Measurements from ENCODE around the gene C1orf35.

Gene C1orf35

GRCh38 chr1:228101614-228101993 is 1.5 kb downstream of the C1orf35 start:
- no peak for TF ChIP-seq JUND (IDR thresholded peaks at IDR 0.05; ENCODE audit: low read depth)
- no peak for DNase-seq (ENCODE audit: low read depth in 1 of 2, low spot score in 1 of 2)
- in situ Hi-C loops (cut with HindIII; ENCODE audit: low pct_unique_long_range_greater_than_20kb, low sequenced_read_pairs): no loop called here

DNA sequence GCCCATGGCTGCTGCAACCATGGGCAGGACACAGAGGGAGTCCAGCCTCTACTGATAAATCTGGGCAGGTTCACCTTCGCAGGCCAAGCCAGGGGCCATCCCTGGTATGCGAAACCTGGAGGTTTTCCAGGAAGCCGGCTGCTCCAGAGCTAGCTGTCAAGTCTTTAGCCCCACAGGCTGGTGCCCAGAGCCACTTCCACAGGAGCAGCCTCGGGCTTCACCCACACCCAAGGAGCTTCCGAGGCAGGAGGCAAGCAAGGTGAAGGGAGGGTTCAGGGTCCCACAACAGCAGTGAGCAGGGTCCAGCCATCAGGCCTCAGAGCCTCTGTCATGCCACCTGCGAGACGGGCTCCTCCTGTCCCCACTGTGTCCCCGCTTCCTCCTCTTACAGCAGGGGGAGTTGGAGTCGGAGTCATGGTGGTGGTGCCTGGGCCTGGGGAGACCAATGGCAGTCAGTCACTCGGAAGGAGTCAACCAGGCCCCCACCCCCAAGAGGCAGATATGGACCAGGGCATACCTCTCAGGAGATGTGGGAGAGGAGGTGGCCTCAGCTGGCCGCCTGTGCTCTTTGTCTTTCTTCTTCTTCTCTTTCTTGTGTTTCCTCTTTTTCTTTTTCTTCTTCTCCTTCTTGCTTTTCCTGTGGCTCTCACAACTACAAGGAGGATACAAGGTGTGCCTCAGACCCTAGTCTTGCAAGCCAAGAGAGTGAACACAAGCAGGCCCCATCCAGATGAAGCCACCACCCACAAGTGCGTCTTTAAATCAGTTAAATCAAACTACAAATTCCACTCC is 2.1 kb downstream of the C1orf35 start:
- TF ChIP-seq JUND (IDR thresholded peaks at IDR 0.05; ENCODE audit: low read depth): no peak
- peak in 1 of 2 experiments; percentile 3 for DNase-seq (ENCODE audit: low read depth in 1 of 2, low spot score in 1 of 2)
- in situ Hi-C loops (cut with HindIII; ENCODE audit: low pct_unique_long_range_greater_than_20kb, low sequenced_read_pairs): no loop called here

- TF ChIP-seq JUND (IDR thresholded peaks at IDR 0.05; ENCODE audit: low read depth): no peak
- in situ Hi-C loops (cut with HindIII; ENCODE audit: low pct_unique_long_range_greater_than_20kb, low sequenced_read_pairs): no loop called here
- peak in 1 of 2 experiments; percentile 1 for DNase-seq (ENCODE audit: low read depth in 1 of 2, low spot score in 1 of 2)
These were observed 3.8 kb downstream of the C1orf35 start for GRCh38 chr1:228099331-228099732.

DNA sequence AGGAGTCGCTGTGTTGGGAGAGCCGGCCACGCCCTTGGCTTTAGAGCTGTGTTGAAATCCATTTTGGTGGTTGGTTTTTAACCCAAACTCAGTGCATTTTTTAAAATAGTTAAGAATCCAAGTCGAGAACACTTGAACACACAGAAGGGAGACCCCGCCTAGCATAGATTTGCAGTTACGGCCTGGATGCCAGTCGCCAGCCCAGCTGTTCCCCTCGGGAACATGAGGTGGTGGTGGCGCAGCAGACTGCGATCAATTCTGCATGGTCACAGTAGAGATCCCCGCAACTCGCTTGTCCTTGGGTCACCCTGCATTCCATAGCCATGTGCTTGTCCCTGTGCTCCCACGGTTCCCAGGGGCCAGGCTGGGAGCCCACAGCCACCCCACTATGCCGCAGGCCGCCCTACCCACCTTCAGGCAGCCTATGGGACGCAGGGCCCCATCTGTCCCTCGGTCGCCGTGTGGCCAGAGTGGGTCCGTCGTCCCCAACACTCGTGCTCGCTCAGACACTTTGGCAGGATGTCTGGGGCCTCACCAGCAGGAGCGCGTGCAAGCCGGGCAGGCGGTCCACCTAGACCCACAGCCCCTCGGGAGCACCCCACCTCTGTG is 4.7 kb downstream of the C1orf35 start:
- no peak for DNase-seq (ENCODE audit: low read depth in 1 of 2, low spot score in 1 of 2)
- no peak for TF ChIP-seq JUND (IDR thresholded peaks at IDR 0.05; ENCODE audit: low read depth)
- in situ Hi-C loops (cut with HindIII; ENCODE audit: low pct_unique_long_range_greater_than_20kb, low sequenced_read_pairs): no loop called here

DNA sequence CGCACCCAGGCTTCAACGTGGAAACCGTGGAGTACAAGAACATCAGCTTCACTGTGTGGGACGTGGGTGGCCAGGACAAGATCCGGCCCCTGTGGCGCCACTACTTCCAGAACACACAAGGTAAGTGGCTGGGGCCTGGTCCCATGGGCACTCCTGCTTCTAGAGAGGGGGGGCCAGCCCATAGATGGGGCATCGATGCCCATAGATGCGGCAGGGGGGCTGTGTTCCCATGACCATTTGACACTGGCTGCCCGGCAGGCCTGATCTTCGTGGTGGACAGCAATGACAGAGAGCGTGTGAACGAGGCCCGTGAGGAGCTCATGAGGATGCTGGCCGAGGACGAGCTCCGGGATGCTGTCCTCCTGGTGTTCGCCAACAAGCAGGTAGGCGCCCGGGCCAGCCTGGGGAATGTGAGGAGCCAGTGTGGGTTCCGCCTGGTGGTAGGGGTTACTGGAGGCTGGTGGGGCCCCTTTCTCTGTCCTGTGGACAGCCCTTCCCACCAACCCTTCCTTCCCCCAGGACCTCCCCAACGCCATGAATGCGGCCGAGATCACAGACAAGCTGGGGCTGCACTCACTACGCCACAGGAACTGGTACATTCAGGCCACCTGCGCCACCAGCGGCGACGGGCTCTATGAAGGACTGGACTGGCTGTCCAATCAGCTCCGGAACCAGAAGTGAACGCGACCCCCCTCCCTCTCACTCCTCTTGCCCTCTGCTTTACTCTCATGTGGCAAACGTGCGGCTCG is 5.6 kb downstream of the C1orf35 start:
- in situ Hi-C loops (cut with HindIII; ENCODE audit: low pct_unique_long_range_greater_than_20kb, low sequenced_read_pairs): no loop called here
- no peak for TF ChIP-seq JUND (IDR thresholded peaks at IDR 0.05; ENCODE audit: low read depth)
- no peak for DNase-seq (ENCODE audit: low read depth in 1 of 2, low spot score in 1 of 2)

DNA sequence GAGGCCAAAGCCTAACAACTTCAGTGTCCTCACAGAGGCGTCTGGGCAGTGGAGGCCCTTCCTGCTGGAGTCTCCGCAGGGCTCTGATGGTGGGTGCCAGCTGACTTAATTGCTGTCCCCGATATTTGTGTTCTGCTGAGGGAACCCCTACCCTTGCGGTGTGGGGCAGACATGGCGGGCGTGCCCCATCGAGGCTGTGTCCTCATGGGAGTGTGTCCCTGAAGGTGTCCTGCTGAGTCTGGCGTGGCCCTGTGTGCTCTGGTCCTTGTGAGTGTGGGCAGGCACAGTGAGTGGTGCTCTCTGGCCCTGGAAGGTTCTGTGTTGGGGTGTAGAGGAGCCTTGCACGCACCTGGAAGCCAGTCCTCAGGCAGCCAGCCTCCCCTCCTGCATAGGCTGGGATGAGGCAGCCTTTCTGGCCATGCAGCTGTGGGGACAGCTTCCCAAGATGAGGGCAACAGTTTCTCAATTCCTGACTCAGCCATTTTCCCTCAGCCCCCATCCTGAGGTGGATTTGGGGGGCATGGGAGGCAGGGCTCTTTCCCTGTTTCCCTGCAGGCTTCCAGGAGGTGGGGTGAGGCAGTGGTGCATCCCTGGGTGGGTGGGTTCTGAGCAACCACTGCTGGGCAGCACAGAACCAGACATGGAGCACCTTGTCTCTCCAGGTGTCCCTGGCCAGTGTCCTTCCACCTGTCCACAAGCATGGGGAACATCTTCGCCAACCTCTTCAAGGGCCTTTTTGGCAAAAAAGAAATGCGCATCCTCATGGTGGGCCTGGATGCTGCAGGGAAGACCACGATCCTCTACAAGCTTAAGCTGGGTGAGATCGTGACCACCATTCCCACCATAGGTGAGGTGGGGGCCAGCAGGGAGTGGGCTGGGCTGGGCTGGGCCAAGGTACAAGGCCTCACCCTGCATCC is 6.5 kb downstream of the C1orf35 start:
- DNase-seq (ENCODE audit: low read depth in 1 of 2, low spot score in 1 of 2): no peak
- no peak for TF ChIP-seq JUND (IDR thresholded peaks at IDR 0.05; ENCODE audit: low read depth)
- in situ Hi-C loops (cut with HindIII; ENCODE audit: low pct_unique_long_range_greater_than_20kb, low sequenced_read_pairs): no loop called here

GRCh38 chr1:228095938-228096337 is 7.2 kb downstream of the C1orf35 start:
- peak in 1 of 2 experiments; percentile 1 for DNase-seq (ENCODE audit: low read depth in 1 of 2, low spot score in 1 of 2)
- no peak for TF ChIP-seq JUND (IDR thresholded peaks at IDR 0.05; ENCODE audit: low read depth)
- in situ Hi-C loops (cut with HindIII; ENCODE audit: low pct_unique_long_range_greater_than_20kb, low sequenced_read_pairs): no loop called here

DNA sequence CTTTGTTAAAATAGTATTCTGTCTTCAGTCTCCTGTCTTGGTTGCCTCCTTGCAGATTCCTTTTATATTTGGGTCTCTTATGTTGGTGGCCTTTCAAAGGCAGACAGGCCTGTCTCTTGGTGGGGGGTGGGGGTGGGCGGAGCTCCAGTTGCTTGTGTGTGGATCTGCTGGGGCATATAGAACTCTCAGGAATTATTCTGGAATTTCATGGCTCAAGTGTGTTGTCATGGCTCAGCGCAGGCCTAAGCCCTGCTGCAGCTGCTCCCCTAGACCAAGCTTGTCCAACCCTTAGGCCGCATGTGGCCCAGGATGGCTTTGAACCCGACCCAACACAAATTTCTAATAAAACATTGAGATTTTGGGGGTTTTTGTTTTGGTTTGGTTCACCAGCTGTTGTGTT is 8.0 kb downstream of the C1orf35 start:
- no peak for TF ChIP-seq JUND (IDR thresholded peaks at IDR 0.05; ENCODE audit: low read depth)
- DNase-seq (ENCODE audit: low read depth in 1 of 2, low spot score in 1 of 2): peak in 1 of 2 experiments; percentile 0
- in situ Hi-C loops (cut with HindIII; ENCODE audit: low pct_unique_long_range_greater_than_20kb, low sequenced_read_pairs): no loop called here

GRCh38 chr1:228094432-228095016 is 8.6 kb downstream of the C1orf35 start:
- no peak for TF ChIP-seq JUND (IDR thresholded peaks at IDR 0.05; ENCODE audit: low read depth)
- DNase-seq (ENCODE audit: low read depth in 1 of 2, low spot score in 1 of 2): peak in 1 of 2 experiments; percentile 0
- in situ Hi-C loops (cut with HindIII; ENCODE audit: low pct_unique_long_range_greater_than_20kb, low sequenced_read_pairs): no loop called here

GRCh38 chr1:228093050-228093906 is 9.8 kb downstream of the C1orf35 start:
- TF ChIP-seq JUND (IDR thresholded peaks at IDR 0.05; ENCODE audit: low read depth): no peak
- DNase-seq (ENCODE audit: low read depth in 1 of 2, low spot score in 1 of 2): peak; percentile 67 to 90
- in situ Hi-C loops (cut with HindIII; ENCODE audit: low pct_unique_long_range_greater_than_20kb, low sequenced_read_pairs): no loop called here

Measured in T47D (cell line).